Activated T-cell treated with anti-CD3 and anti-CD28 coated beads, Interleukin-2, amount 50 U/mL, for 4 hours (primary cell): ENCODE results near the gene LENG9. TPM values are rescaled to one million over a fixed set of nuclear protein-coding genes. Genes with fewer than 3 reads are reported as not detected.
"Not testable (repeated sequence)": the region's sequence is repeated elsewhere in the genome, so short reads cannot be mapped to it uniquely, and the experiment has no call there.

Source experiments
- ATAC-seq, 2 donors: fragments of 200-7000 bp; cut with Tn5 transposase; one replicate each; pipeline ENCODE4 v1.10.0; 2021
- DNase-seq: peaks from one replicate; pipeline ENCODE4 v3.0.0-alpha.2; 2020
- H3K27me3 Mint-ChIP-seq: one replicate; pipeline ENCODE4 v1.8.0; 2021; ENCODE audit warnings: low read depth, mixed read lengths
- H3K36me3 Mint-ChIP-seq: one replicate; pipeline ENCODE4 v1.8.0; 2022; ENCODE audit warnings: mixed read lengths; ENCODE audit not compliant: insufficient read depth
- H3K4me1 Mint-ChIP-seq: one replicate; pipeline ENCODE4 v1.8.0; 2021; ENCODE audit warnings: low read depth, mixed read lengths
- H3K4me3 Mint-ChIP-seq: one replicate; pipeline ENCODE4 v1.8.0; 2021; ENCODE audit warnings: mild to moderate bottlenecking, moderate library complexity, mixed read lengths
- H3K9me3 Mint-ChIP-seq: one replicate; pipeline ENCODE4 v1.8.0; 2021; ENCODE audit warnings: mixed read lengths
- total RNA-seq, 3 donors: library from RNA; stranded (reverse); gene quantifications; one replicate each; pipeline ENCODE4 v1.2.1, GENCODE V29; 2021

LENG9 gene
- total RNA-seq, 3 donors from 2014 or later = 4.8 to 5.4 (median 5.2) TPM

- Mint-ChIP-seq H3K27me3 (peaks cover 40% of the 10 kb centered on the region), H3K36me3 (no peaks in the 10 kb centered on the region), H3K4me1 (peaks cover 13% of the 10 kb centered on the region), H3K9me3 (no peaks in the 10 kb centered on the region), H3K4me3 (no peak overlapping the region)
- no peak for ATAC-seq
- no peak for DNase-seq
Measured at GRCh38 chr19:54469496-54469934, 5.9 kb upstream of the LENG9 start.

GRCh38 chr19:54466110-54466480, 2.5 kb upstream of the LENG9 start:
- Mint-ChIP-seq H3K27me3 (peaks cover 27% of the 10 kb centered on the region), H3K4me1 (peaks cover 23% of the 10 kb centered on the region), H3K4me3 (peak overlapping the region; percentile 67)
- not testable (repeated sequence) for ATAC-seq, H3K9me3 Mint-ChIP-seq, DNase-seq, H3K36me3 Mint-ChIP-seq

- Mint-ChIP-seq H3K4me3 (peak overlapping the region; percentile 67), H3K27me3 (peaks cover 23% of the 10 kb centered on the region), H3K4me1 (peaks cover 19% of the 10 kb centered on the region), H3K36me3 (peaks cover 7% of the 10 kb centered on the region), H3K9me3 (no peaks in the 10 kb centered on the region)
- no peak for DNase-seq
- no peak for ATAC-seq
Measured at GRCh38 chr19:54465426-54466109, 2.0 kb upstream of the LENG9 start.

- H3K36me3 Mint-ChIP-seq = peaks cover 9% of the 10 kb centered on the region
- ATAC-seq (peak; percentile 51 to 52), DNase-seq (peak; percentile 54)
- H3K4me3 Mint-ChIP-seq = peak overlapping the region; percentile 84
- peaks cover 15% of the 10 kb centered on the region for H3K27me3 Mint-ChIP-seq
- no peaks in the 10 kb centered on the region for H3K9me3 Mint-ChIP-seq
- H3K4me1 Mint-ChIP-seq = peaks cover 14% of the 10 kb centered on the region
Measured at GRCh38 chr19:54464630-54465425, 1.2 kb upstream of the LENG9 start.

GRCh38 chr19:54464044-54464629, 559 bp upstream of the LENG9 start:
- DNase-seq (peak; percentile 69), ATAC-seq (peak; percentile 46 to 52)
- Mint-ChIP-seq H3K36me3 (peaks cover 14% of the 10 kb centered on the region), H3K4me3 (peak overlapping the region; percentile 84), H3K9me3 (no peaks in the 10 kb centered on the region), H3K27me3 (peaks cover 8% of the 10 kb centered on the region), H3K4me1 (peaks cover 14% of the 10 kb centered on the region)

- peaks cover 27% of the 10 kb centered on the region for H3K36me3 Mint-ChIP-seq
- peaks cover 19% of the 10 kb centered on the region for H3K4me1 Mint-ChIP-seq
- peaks cover under 1% of the 10 kb centered on the region for H3K27me3 Mint-ChIP-seq
- ATAC-seq (peak; percentile 41 to 45), DNase-seq (peak; percentile 57)
- peak overlapping the region; percentile 71 for H3K4me3 Mint-ChIP-seq
- no peaks in the 10 kb centered on the region for H3K9me3 Mint-ChIP-seq
Measured at GRCh38 chr19:54462655-54463530, 685 bp downstream of the LENG9 start.

- no peaks in the 10 kb centered on the region for H3K27me3 Mint-ChIP-seq
- no peaks in the 10 kb centered on the region for H3K9me3 Mint-ChIP-seq
- no peak for ATAC-seq
- no peak for DNase-seq
- H3K4me1 Mint-ChIP-seq = peaks cover 19% of the 10 kb centered on the region
- H3K36me3 Mint-ChIP-seq = peaks cover 31% of the 10 kb centered on the region
- peak overlapping the region; percentile 71 for H3K4me3 Mint-ChIP-seq
Measured at GRCh38 chr19:54462047-54462654, 1.4 kb downstream of the LENG9 start.

GRCh38 chr19:54461613-54462012, 2.0 kb downstream of the LENG9 start:
- DNase-seq (no peak), ATAC-seq (no peak)
- H3K9me3 Mint-ChIP-seq = no peaks in the 10 kb centered on the region
- peaks cover 19% of the 10 kb centered on the region for H3K4me1 Mint-ChIP-seq
- no peaks in the 10 kb centered on the region for H3K27me3 Mint-ChIP-seq
- H3K36me3 Mint-ChIP-seq = peaks cover 31% of the 10 kb centered on the region
- H3K4me3 Mint-ChIP-seq = peak overlapping the region; percentile 71

- no peaks in the 10 kb centered on the region for H3K9me3 Mint-ChIP-seq
- ATAC-seq = no peak
- peaks cover 31% of the 10 kb centered on the region for H3K36me3 Mint-ChIP-seq
- H3K4me1 Mint-ChIP-seq = peaks cover 19% of the 10 kb centered on the region
- H3K27me3 Mint-ChIP-seq = no peaks in the 10 kb centered on the region
- no peak for DNase-seq
- no peak overlapping the region for H3K4me3 Mint-ChIP-seq
Measured at GRCh38 chr19:54461210-54461609, 2.4 kb downstream of the LENG9 start.

- H3K4me1 Mint-ChIP-seq = peaks cover 19% of the 10 kb centered on the region
- DNase-seq (no peak), ATAC-seq (no peak)
- H3K36me3 Mint-ChIP-seq = peaks cover 31% of the 10 kb centered on the region
- no peak overlapping the region for H3K4me3 Mint-ChIP-seq
- no peaks in the 10 kb centered on the region for H3K27me3 Mint-ChIP-seq
- no peaks in the 10 kb centered on the region for H3K9me3 Mint-ChIP-seq
Measured at GRCh38 chr19:54460230-54461005, 3.2 kb downstream of the LENG9 start.

GRCh38 chr19:54459282-54460229, 4.0 kb downstream of the LENG9 start:
- Mint-ChIP-seq H3K36me3 (peaks cover 34% of the 10 kb centered on the region), H3K27me3 (no peaks in the 10 kb centered on the region), H3K4me1 (peaks cover 17% of the 10 kb centered on the region), H3K9me3 (no peaks in the 10 kb centered on the region), H3K4me3 (no peak overlapping the region)
- DNase-seq (no peak), ATAC-seq (no peak)

GRCh38 chr19:54458648-54459281, 4.8 kb downstream of the LENG9 start:
- Mint-ChIP-seq H3K36me3 (peaks cover 38% of the 10 kb centered on the region), H3K4me3 (peak overlapping the region; percentile 9), H3K4me1 (peaks cover 12% of the 10 kb centered on the region), H3K27me3 (no peaks in the 10 kb centered on the region), H3K9me3 (no peaks in the 10 kb centered on the region)
- ATAC-seq = no peak
- DNase-seq = no peak
